ENCODE data around the gene TBC1D22A. TPM values are rescaled to one million over a fixed set of nuclear protein-coding genes. Genes with fewer than 3 reads are reported as not detected.

TBC1D22A gene
- polyA plus RNA-seq, 1 experiment, result 19.8 TPM

GRCh38 chr22:46891382-46891951, 129.0 kb downstream of the TBC1D22A start:
- POLR2A ChIA-PET, result interaction anchor here (0.7 kb wide), 1 partner anchor 284 kb away, joined by 5 read pairs; no protein-coding TSS in a partner anchor

GRCh38 chr22:46892866-46893265, 130.4 kb downstream of the TBC1D22A start:
- POLR2A ChIA-PET, result no interaction called here
- TF ChIP-seq CTCF (IDR thresholded peaks at IDR 0.05; ENCODE audit: low read depth, low read length), result no peak
- Histone ChIP-seq H3K27me3 (ENCODE audit: control insufficient read depth, insufficient read depth, low read length) (no peaks in the 10 kb centered on the region), H3K27ac (ENCODE audit: low read depth, low read length) (no peak overlapping the region), H3K4me3 (ENCODE audit: low read depth, low read length) (no peak overlapping the region), H3K9me3 (ENCODE audit: control insufficient read depth, insufficient read depth, low read length) (no peaks in the 10 kb centered on the region)
- DNase-seq (ENCODE audit: low read depth, low spot score), result no peak
- CTCF ChIA-PET, result no interaction called here

More at GRCh38 chr22:46891382-46891951, 129.0 kb downstream of the TBC1D22A start:
- Histone ChIP-seq H3K27me3 (ENCODE audit: control insufficient read depth, insufficient read depth, low read length) (no peaks in the 10 kb centered on the region), H3K4me3 (ENCODE audit: low read depth, low read length) (no peak overlapping the region), H3K9me3 (ENCODE audit: control insufficient read depth, insufficient read depth, low read length) (no peaks in the 10 kb centered on the region), H3K27ac (ENCODE audit: low read depth, low read length) (no peak overlapping the region)
- no peak for DNase-seq (ENCODE audit: low read depth, low spot score)
- no peak for TF ChIP-seq CTCF (IDR thresholded peaks at IDR 0.05; ENCODE audit: low read depth, low read length)
- CTCF ChIA-PET, result no interaction called here

- Histone ChIP-seq H3K9me3 (ENCODE audit: control insufficient read depth, insufficient read depth, low read length) (no peaks in the 10 kb centered on the region), H3K27ac (ENCODE audit: low read depth, low read length) (peak overlapping the region; percentile 11), H3K4me3 (ENCODE audit: low read depth, low read length) (no peak overlapping the region), H3K27me3 (ENCODE audit: control insufficient read depth, insufficient read depth, low read length) (no peaks in the 10 kb centered on the region)
- POLR2A ChIA-PET, result no interaction called here
- DNase-seq (ENCODE audit: low read depth, low spot score), result no peak
- CTCF ChIA-PET, result no interaction called here
- TF ChIP-seq CTCF (IDR thresholded peaks at IDR 0.05; ENCODE audit: low read depth, low read length), result no peak
These were observed 131.0 kb downstream of the TBC1D22A start for GRCh38 chr22:46893281-46894020.

GRCh38 chr22:46894081-46894671, 131.7 kb downstream of the TBC1D22A start:
- Histone ChIP-seq H3K27ac (ENCODE audit: low read depth, low read length) (peak overlapping the region; percentile 11), H3K9me3 (ENCODE audit: control insufficient read depth, insufficient read depth, low read length) (no peaks in the 10 kb centered on the region), H3K27me3 (ENCODE audit: control insufficient read depth, insufficient read depth, low read length) (no peaks in the 10 kb centered on the region), H3K4me3 (ENCODE audit: low read depth, low read length) (no peak overlapping the region)
- no peak for DNase-seq (ENCODE audit: low read depth, low spot score)
- POLR2A ChIA-PET, result no interaction called here
- CTCF ChIA-PET, result no interaction called here
- no peak for TF ChIP-seq CTCF (IDR thresholded peaks at IDR 0.05; ENCODE audit: low read depth, low read length)

Data from AG04450 (cell line).